HEK293T (cell line): Measurements from ENCODE around the gene MAGIX.

Experiments
- ARNT ChIP-seq: fragments of 450-650 bp; IDR thresholded peaks from 2 replicates; pipeline ENCODE4 v1.6.1; 2017; ENCODE audit warnings: mild to moderate bottlenecking
- BHLHE40 ChIP-seq: fragments of 450-650 bp; IDR thresholded peaks from 2 replicates; pipeline ENCODE4 v1.6.1; 2016; ENCODE audit warnings: mild to moderate bottlenecking, moderate library complexity, borderline replicate concordance
- CTBP1 ChIP-seq: fragments of 450-650 bp; IDR thresholded peaks from 2 replicates; pipeline ENCODE4 v1.6.1; 2016; ENCODE audit warnings: borderline replicate concordance
- ELF4 ChIP-seq: fragments of 450-650 bp; IDR thresholded peaks from 2 replicates; pipeline ENCODE4 v1.6.1; 2017; ENCODE audit warnings: antibody characterized with exemption
- FOXA1 ChIP-seq: fragments of 450-650 bp; IDR thresholded peaks from 2 replicates; pipeline ENCODE4 v1.6.1; 2016; ENCODE audit warnings: mild to moderate bottlenecking
- FOXM1 ChIP-seq: fragments of 450-650 bp; IDR thresholded peaks from 2 replicates; pipeline ENCODE4 v1.6.1; 2017; ENCODE audit warnings: mild to moderate bottlenecking, borderline replicate concordance
- HDGF ChIP-seq: fragments of 450-650 bp; IDR thresholded peaks from 2 replicates; pipeline ENCODE4 v1.6.1; 2017; ENCODE audit warnings: antibody characterized with exemption, borderline replicate concordance
- L3MBTL2 ChIP-seq: fragments of 450-650 bp; conservative IDR thresholded peaks from 2 replicates; pipeline ENCODE4 v1.6.1; 2016; ENCODE audit warnings: mild to moderate bottlenecking
- LEF1 ChIP-seq: fragments of 450-650 bp; IDR thresholded peaks from 2 replicates; pipeline ENCODE4 v1.6.1; 2017; ENCODE audit warnings: mild to moderate bottlenecking, borderline replicate concordance
- PKNOX1 ChIP-seq: fragments of 450-650 bp; IDR thresholded peaks from 2 replicates; pipeline ENCODE4 v1.6.1; 2016
- SP1 ChIP-seq: fragments of 450-650 bp; IDR thresholded peaks from 2 replicates; pipeline ENCODE4 v1.6.1; 2017
- SUZ12 ChIP-seq: fragments of 450-650 bp; IDR thresholded peaks from 2 replicates; pipeline ENCODE4 v1.6.1; 2016; ENCODE audit warnings: mild to moderate bottlenecking
- ZNF384 ChIP-seq: fragments of 450-650 bp; IDR thresholded peaks from 2 replicates; pipeline ENCODE4 v1.6.1; 2016

DNA sequence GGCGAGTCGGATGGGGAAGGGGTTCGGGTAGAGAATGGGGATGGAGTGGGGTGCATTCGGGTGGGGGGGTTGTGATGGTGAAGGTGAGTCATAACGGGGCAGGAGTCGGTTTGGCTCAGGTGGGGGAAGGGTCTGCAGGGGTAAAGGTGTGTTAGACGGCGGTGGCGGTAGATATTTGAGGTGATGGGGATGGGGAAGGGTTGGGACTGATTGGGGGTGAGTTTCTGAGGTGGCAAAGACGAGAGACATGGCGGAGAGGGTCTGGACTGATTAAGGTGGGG lies 36.7 kb downstream of the MAGIX start:
- TF ChIP-seq PKNOX1 (no peak), FOXM1 (no peak), FOXA1 (no peak), BHLHE40 (no peak), SP1 (no peak), ELF4 (no peak), SUZ12 (no peak), CTBP1 (no peak), LEF1 (no peak), ZNF384 (no peak), HDGF (no peak), L3MBTL2 (no peak), ARNT (no peak)
